Stimulated activated CD8-positive, alpha-beta memory T cell treated with anti-CD3 and anti-CD28 coated beads, Interleukin-4, amount 100 ng/mL, for 1 hour (primary cell): Measurements from ENCODE around the gene OPN1MW3.
"Not testable (repeated sequence)": the region's sequence is repeated elsewhere in the genome, so short reads cannot be mapped to it uniquely, and the experiment has no call there.

Experiments
- DNase-seq, 2 donors: peaks; one replicate each; pipeline ENCODE4 v3.0.0-alpha.2; 2020; ENCODE audit warnings: low read depth in 2 of 2, low spot score in 1 of 2

OPN1MW3 gene

GRCh38 chrX:154257282-154257681 lies at the start of gene OPN1MW3:
OPN1MW3 (plus strand) TSS chrX:154257582; CDS start chrX:154257620, 38 bp downstream.
- DNase-seq, result not testable (repeated sequence)

GRCh38 chrX:154209670-154210418 lies 47.5 kb upstream of the OPN1MW3 start:
- DNase-seq, result not testable (repeated sequence)

DNA sequence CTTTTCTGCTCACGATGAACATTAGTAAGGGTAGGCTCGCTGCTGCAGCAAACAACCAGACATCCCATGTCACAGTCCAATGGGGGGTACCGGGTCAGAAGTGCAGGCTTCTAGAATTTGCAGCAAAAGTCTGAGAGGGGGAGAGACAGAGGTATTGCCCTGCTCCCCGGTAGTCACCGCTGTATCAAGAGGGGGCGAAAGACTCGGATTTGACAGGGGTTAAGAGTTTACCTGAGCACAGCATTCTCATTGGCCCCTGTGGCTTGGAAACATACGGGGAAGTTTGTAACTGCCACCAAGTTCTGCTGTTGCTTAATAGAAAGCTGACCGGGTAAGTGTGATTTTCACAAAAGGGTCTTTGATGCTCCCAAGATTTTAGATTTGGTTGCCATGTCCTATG lies 46.3 kb upstream of the OPN1MW3 start:
- DNase-seq, result not testable (repeated sequence)

GRCh38 chrX:154211499-154211898 lies 45.9 kb upstream of the OPN1MW3 start:
- not testable (repeated sequence) for DNase-seq

DNA sequence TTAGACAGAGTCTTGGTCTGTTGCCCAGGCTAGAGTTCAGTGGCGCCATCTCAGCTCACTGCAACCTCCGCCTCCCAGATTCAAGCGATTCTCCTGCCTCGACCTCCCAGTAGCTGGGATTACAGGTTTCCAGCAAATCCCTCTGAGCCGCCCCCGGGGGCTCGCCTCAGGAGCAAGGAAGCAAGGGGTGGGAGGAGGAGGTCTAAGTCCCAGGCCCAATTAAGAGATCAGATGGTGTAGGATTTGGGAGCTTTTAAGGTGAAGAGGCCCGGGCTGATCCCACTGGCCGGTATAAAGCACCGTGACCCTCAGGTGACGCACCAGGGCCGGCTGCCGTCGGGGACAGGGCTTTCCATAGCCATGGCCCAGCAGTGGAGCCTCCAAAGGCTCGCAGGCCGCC lies 37.9 kb upstream of the OPN1MW3 start, which contains the start of gene OPN1MW2:
OPN1MW2 (plus strand) TSS at position 301 of the 400 bp plus-strand sequence; CDS start at position 361, 60 bp downstream.
- DNase-seq, result not testable (repeated sequence)

DNA sequence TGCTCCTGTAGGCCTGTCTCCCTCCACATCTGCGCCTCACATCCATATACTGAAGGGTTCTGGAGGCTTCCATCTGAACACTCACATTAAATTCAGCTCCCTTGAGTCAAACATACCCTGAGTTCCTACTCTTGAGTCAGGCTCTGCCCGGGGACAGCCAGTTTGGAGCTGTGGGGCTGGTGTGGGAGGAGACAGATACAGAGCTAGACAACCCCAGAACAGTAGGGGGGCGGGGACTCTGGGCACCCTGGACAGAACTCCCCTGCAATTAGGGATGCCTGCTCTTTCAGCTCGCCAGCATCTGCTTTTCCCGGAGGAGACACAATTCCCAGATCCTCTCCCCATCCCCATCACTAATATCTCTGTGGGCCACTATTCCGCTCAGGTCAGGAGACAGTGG lies 32.1 kb upstream of the OPN1MW3 start:
- not testable (repeated sequence) for DNase-seq

DNA sequence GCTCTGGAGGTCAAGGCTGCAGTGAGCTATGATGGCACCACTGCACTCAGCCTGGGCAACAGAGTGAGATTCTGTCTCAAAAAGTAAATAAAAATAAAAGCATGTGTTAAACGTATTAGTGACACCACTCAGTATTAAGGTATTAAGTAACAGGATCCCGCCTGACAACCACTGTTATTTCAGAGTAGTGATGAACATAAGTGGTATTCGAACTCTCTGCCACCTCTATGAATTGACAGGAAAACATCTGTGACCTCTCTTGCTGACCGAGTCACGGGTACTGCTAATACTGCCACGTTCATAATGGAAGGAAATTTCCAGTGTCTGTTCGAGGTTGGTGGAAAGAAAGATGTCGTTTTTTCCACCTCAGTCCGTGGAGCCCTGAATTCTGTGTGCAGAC lies 30.7 kb upstream of the OPN1MW3 start:
- not testable (repeated sequence) for DNase-seq

GRCh38 chrX:154231443-154231842 lies 25.9 kb upstream of the OPN1MW3 start:
- DNase-seq, result not testable (repeated sequence)

DNA sequence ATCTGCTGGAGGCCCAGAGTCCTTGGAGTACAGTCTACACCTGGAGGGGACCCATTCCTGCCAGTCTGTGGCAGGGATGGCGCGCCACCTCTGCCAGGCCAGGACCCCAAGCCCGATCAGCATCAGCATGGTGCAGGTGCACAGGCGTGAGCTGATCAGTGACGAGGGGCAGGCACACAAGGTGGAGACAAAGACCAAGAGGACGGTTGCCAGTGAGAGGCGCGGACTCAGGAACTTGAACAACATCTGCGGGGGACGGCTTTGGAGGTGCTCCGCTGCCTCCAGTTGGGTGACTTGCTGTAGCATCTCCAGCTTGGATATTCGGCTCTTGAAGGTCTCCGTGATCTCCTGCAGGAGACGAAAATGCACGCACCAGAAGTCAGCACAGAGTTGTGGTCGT lies 23.8 kb upstream of the OPN1MW3 start:
- not testable (repeated sequence) for DNase-seq

- not testable (repeated sequence) for DNase-seq
These were observed 18.3 kb upstream of the OPN1MW3 start for GRCh38 chrX:154238939-154239559.

- not testable (repeated sequence) for DNase-seq
These were observed 17.3 kb upstream of the OPN1MW3 start for GRCh38 chrX:154239982-154240503.

DNA sequence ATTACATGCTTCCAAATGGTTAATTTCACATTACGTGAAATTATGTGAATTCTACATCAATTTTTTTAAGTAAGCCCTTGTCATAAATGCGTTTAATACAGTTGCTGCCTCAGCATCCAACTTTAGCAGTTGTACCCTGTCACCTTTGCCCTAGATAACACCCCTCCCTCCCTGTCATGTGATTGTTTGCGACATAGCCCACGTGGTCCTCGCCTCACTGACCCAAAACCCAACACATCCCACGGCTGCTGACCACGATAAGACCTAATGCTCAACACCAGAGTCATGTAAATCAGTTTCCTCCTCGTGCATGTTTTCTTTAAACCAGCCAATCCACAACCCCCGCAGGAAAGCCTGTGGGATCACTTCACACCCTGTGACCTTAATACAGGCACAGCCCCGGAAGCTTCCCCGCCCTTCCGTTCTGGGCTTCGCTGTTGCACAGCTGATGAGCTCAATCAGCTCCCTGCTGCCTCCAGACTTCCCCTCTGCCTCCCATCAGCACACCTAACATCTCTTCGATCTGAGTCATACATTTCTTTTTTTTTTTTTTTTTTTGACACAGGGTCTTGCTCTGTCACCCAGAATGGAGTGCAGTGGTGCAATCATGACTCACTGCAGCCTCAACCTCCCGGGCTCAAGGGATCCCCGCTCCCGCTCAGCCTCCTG lies 9.9 kb upstream of the OPN1MW3 start:
- DNase-seq, result not testable (repeated sequence)

DNA sequence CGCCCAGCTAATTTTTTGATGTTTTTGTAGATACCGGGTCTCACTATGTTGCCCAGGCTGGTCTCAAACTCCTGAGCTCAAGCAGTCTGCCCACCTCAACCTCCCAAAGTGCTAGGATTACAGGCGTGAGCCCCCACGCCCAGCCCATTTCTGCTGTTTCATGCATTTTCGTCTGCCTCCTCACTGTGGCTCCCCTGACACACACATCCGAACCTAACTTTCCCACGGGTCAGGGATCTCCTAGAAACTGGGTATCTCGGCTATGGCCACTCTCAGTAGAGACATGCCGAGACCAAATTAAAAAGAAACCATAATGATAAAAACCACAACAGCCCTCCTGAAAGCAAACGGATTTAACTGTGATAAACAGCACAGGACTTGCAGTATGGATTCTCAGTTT lies 9.3 kb upstream of the OPN1MW3 start:
- DNase-seq, result not testable (repeated sequence)

GRCh38 chrX:154258711-154259110 lies 1.3 kb downstream of the OPN1MW3 start:
- not testable (repeated sequence) for DNase-seq

GRCh38 chrX:154263072-154263471 lies 5.7 kb downstream of the OPN1MW3 start:
- DNase-seq, result not testable (repeated sequence)

DNA sequence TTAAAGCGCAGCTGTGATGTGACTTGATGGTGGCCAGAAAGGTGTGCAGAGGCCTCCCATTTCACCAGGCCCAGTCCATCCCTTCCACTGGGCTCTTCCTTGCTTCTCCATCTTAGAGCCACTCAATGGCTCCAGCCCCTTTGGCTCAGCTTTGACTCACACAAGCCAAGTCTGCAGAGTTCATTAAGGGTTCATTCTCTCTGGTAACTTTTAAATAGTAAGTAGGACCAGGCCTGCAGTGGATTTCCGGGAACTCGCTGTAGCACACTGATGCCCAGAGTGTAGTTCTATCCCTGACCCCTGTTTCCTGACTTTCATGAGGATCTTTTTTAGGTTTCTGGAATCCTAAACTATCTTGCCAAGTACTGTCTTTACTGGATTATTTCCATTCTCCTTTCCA lies 11.9 kb downstream of the OPN1MW3 start:
- DNase-seq, result not testable (repeated sequence)

- not testable (repeated sequence) for DNase-seq
These were observed 27.3 kb downstream of the OPN1MW3 start for GRCh38 chrX:154284489-154285338.

DNA sequence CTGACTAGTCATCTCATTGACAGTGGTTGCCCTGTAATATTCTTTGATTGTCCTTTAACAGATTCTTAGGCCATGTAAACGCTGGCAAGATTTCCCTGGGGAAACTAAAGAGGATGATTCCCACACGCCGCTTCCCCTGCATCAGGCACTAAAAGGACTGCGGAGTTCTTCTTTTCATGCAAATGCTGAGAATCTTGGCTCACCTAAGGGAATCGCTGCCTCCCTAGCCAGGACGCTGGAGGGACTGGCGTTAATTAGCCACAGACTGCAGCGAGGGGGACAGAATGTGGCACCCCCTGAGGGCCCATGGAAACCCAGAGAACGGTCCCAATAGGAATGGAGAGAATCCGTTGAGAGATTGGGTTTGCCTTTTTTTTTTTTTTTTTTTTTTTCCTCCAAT lies 29.0 kb downstream of the OPN1MW3 start:
- not testable (repeated sequence) for DNase-seq

DNA sequence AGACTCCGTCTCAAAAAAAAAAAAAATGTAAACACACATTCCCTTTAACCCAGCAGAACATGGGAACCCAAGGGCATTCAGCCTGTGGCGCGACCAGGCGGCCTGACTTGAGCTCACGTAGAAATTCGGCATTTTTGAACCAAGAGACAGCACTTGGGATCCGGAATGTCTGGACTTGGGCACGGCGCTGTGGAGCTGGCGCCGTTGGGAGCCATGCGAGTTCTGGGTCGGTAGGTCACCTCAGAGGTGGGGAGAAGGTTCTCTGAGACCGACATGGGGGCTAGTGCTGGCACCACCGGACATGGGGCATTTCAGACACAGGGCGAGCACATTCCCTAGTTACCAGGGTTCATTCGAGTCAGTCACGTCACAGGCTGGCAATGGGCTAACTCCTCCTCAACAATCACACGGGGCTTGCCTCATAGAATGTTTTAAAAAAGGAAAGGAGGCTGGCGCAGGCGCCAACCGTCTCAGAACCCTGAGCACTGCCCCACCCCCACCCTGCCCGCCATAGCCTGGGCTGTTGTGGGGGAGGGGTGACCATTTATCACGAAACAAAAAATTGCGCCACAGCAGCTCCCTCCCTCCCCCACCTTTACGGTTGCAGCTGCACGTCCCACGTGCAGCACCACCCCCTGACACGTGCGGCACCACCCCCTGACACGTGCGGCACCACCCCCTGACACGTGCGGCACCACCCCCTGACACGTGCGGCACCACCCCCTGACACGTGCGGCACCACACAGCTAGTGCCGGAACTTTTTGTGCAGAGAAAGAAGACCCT lies 37.6 kb downstream of the OPN1MW3 start, which contains the start of gene TEX28:
TEX28 (minus strand) TSS at position 334 of the 784 bp plus-strand sequence. CDS start 3,007 bp downstream, outside the sequence.
- no peak for DNase-seq
